CD4-positive, alpha-beta T cell treated with Interleukin-6 at 100 ng/mL for 8 hours (primary cell): ENCODE results near the gene KIAA1671.

ENCODE experiments used
- DNase-seq: peaks from one replicate; pipeline ENCODE4 v3.0.0-alpha.2; 2020; ENCODE audit warnings: mixed read lengths, low spot score

Gene KIAA1671

GRCh38 chr22:24952837-24953383 lies 394 bp downstream of the KIAA1671 start:
- no peak for DNase-seq

GRCh38 chr22:24953384-24954113 lies 1.0 kb downstream of the KIAA1671 start:
- DNase-seq = no peak

GRCh38 chr22:24954114-24954463 lies 1.6 kb downstream of the KIAA1671 start:
- DNase-seq = no peak

GRCh38 chr22:24954856-24955255 lies 2.3 kb downstream of the KIAA1671 start:
- DNase-seq = no peak

- no peak for DNase-seq
Measured at GRCh38 chr22:24957043-24957442, 4.5 kb downstream of the KIAA1671 start.

GRCh38 chr22:24961217-24961844 lies 8.8 kb downstream of the KIAA1671 start:
- no peak for DNase-seq

- DNase-seq = no peak
Measured at GRCh38 chr22:24962094-24962493, 9.6 kb downstream of the KIAA1671 start.

- no peak for DNase-seq
Measured at GRCh38 chr22:24962835-24963234, 10.3 kb downstream of the KIAA1671 start.

GRCh38 chr22:24964441-24964840 lies 11.9 kb downstream of the KIAA1671 start:
- DNase-seq = no peak

- DNase-seq = no peak
Measured at GRCh38 chr22:24965822-24966626, 13.5 kb downstream of the KIAA1671 start.

GRCh38 chr22:24968066-24968561 lies 15.6 kb downstream of the KIAA1671 start:
- DNase-seq = no peak

- DNase-seq = no peak
Measured at GRCh38 chr22:24969560-24970301, 17.2 kb downstream of the KIAA1671 start.

- no peak for DNase-seq
Measured at GRCh38 chr22:24972369-24972768, 19.9 kb downstream of the KIAA1671 start.

GRCh38 chr22:24973872-24974271 lies 21.4 kb downstream of the KIAA1671 start:
- DNase-seq = no peak

- no peak for DNase-seq
Measured at GRCh38 chr22:24975125-24975640, 22.7 kb downstream of the KIAA1671 start.

- no peak for DNase-seq
Measured at GRCh38 chr22:24975813-24976341, 23.4 kb downstream of the KIAA1671 start.

GRCh38 chr22:24976442-24977218 lies 24.1 kb downstream of the KIAA1671 start:
- no peak for DNase-seq

- DNase-seq = no peak
Measured at GRCh38 chr22:24977370-24978221, 25.1 kb downstream of the KIAA1671 start.

- DNase-seq = no peak
Measured at GRCh38 chr22:24978308-24978707, 25.8 kb downstream of the KIAA1671 start.

GRCh38 chr22:24981066-24981465 lies 28.6 kb downstream of the KIAA1671 start:
- DNase-seq = no peak
